ENCODE measurements around the gene PRSS1.

- TF ChIP-seq EZH2 (IDR thresholded peaks at IDR 0.05; ENCODE audit: borderline replicate concordance, low read length) (no peak), CTCF (conservative IDR thresholded peaks at IDR 0.05 in 1 of 2, IDR thresholded peaks at IDR 0.05 in 1 of 2; ENCODE audit: extremely low read depth in 1 of 2, insufficient read depth in 1 of 2, low read depth in 1 of 2, low read length in 2 of 2) (no peak)
Measured at GRCh38 chr7:142762104-142762503, 12.8 kb downstream of the PRSS1 start.

Measured in mammary epithelial cell (primary cell).